Loucy (cell line): Measurements from ENCODE around the gene OGT.

Experiments used
- CTCF ChIP-seq: fragments of 200-600 bp; sonication (generic); conservative IDR thresholded peaks from 2 replicates; pipeline ENCODE4 v1.5.1; 2014; ENCODE audit warnings: mild to moderate bottlenecking, antibody characterized with exemption, low read length
- EZH2phosphoT487 ChIP-seq: fragments of 200-600 bp; IDR thresholded peaks from 2 replicates; pipeline ENCODE4 v1.6.1; 2018; ENCODE audit warnings: antibody characterized with exemption, mild to moderate bottlenecking, moderate library complexity, borderline replicate concordance

GRCh38 chrX:71515038-71515396, 17.9 kb upstream of the OGT start:
- TF ChIP-seq CTCF (no peak), EZH2phosphoT487 (no peak)
